H1 (cell line): ENCODE data around the gene B4GAT1. TPM values are rescaled to one million over a fixed set of nuclear protein-coding genes. Genes with fewer than 3 reads are reported as not detected.

Experiments
- BACH1 ChIP-seq: IDR thresholded peaks from 2 replicates; pipeline ENCODE4 v1.6.1; 2012; ENCODE audit warnings: low read length, improper control_type of control experiment
- CEBPB ChIP-seq: IDR thresholded peaks from 2 replicates; pipeline ENCODE4 v1.6.1; 2012; ENCODE audit warnings: low read depth, low read length
- GTF2F1 ChIP-seq: IDR thresholded peaks from 2 replicates; pipeline ENCODE4 v1.6.1; 2012; ENCODE audit warnings: low read depth, low read length, improper control_type of control experiment, borderline replicate concordance
- MAX ChIP-seq: IDR thresholded peaks from 2 replicates; pipeline ENCODE4 v1.6.1; 2012; ENCODE audit warnings: inconsistent platforms
- TEAD4 ChIP-seq: IDR thresholded peaks from 2 replicates; pipeline ENCODE4 v1.6.1; 2012; ENCODE audit warnings: low read depth, low read length, inconsistent platforms, mixed read lengths
- polyA plus RNA-seq, 7 experiments: library from polyadenylated mRNA; depleted of rRNA in 3 of 7; stranded (reverse) in 5 of 7; unstranded in 2 of 7; fragments of >200 nt in 5 of 7; fragments of 200-250 nt in 2 of 7; gene quantifications; 1 replicate in 5 of 7; 2 replicates in 1 of 7; 4 replicates in 1 of 7; pipeline versions ENCODE4 v1.2.1 to v1.2.3, GENCODE V29; 2011 to 2013; ENCODE audit warnings: missing spikeins in 2 of 7, mixed read lengths in 2 of 7
- total RNA-seq: library from RNA; stranded (reverse); fragmentation: NEBNext Ultra II Directional; extraction: Animal tissue kit (Norgen Biotek cat#: 25700); gene quantifications from 2 replicates; pipeline ENCODE4 v1.2.1, GENCODE V29; 2021

The B4GAT1 gene
- total and polyA plus RNA-seq, 2 of the 8 experiments (the other 6 are each of a cell fraction or from before 2014, with no cell fraction given) = 22.2 to 27.8 TPM

DNA sequence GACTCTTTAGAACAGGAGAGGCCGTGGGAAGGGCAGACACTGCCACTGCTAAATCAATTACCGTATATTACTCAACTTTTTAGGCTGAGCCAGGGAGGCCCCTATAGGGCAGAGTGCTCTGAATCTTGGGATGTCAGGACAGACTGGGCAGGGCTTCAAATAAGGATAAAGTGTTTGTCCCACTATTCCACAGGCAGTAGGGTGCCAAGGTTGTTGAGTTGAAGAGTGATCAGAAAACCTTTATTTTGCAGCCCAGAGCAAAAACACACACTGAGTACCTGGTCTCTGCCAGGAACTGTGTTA, 1.6 kb upstream of the B4GAT1 start (continued):
- TF ChIP-seq MAX (no peak), TEAD4 (no peak), BACH1 (no peak), GTF2F1 (no peak), CEBPB (no peak)
- TF ChIP-seq, all 59 proteins: peak for 0
